GM19455 (cell line): ENCODE results near the gene DTNB.
A peak's percentile ranks its signal among the peaks of the same experiment; 100 is the strongest.

Experiments
- ATAC-seq: cut with Tn5 transposase; IDR thresholded peaks from one replicate; pipeline ENCODE4 v1.9.1; 2021; ENCODE audit not compliant: unreplicated experiment

The DTNB gene

GRCh38 chr2:25349397-25349796 lies 324.0 kb downstream of the DTNB start:
- ATAC-seq: no peak

DNA sequence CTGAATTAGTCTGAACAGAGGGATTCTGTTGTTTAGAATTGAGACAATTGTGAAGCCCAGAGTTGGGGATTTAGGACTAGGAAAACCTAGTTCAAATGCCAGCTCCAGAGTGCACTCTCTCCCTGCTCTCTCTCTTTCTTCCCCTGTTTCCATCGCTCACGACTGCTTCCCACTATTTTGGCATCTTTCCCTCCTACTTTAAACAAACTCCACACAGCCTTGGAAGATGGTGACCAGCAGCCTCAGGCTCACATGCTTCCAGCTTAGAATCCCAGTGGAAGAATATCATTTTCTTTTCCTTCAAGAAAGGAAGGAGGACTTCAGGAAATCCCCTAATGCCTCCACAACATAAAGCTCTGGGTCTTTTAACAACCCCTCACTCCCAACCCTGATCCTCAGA lies 325.5 kb downstream of the DTNB start:
- no peak for ATAC-seq

DNA sequence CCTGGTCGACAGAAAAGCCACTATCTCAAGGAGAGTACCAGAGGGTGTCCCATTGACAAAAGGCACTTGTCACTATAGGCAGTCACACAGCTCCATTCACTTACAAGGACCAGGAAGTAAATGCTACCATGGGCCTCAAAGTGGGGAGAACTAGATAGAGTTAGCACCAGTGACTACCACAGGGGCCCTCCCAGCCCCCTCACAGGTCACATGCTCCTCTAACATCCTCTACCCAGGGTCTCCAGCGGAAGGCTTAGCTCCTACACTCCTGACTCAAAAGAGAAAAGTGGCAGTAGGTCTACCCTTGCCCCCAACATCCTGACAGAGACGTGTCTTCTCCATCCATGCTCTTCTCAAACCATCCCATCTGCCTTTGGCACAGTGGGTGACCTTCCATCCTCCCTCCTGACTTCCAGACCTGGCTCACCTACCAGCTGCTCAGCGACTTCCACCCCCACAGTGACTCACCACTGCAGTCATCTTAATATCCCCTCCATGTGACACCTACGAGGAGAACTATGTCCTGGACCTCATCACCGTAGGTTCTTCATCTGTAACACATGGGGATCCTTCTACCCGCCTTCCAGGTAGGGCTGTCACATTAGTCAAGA lies 326.1 kb downstream of the DTNB start:
- no peak for ATAC-seq

- ATAC-seq: no peak
These were observed 330.1 kb downstream of the DTNB start for GRCh38 chr2:25343187-25343825.

- peak; percentile 79 for ATAC-seq
These were observed 330.8 kb downstream of the DTNB start for GRCh38 chr2:25342372-25343186.

GRCh38 chr2:25341753-25342371 lies 331.5 kb downstream of the DTNB start, which contains the start of gene DNMT3A:
DNMT3A (minus strand) TSS chr2:25341925; CDS start chr2:25313984, 27,941 bp downstream.
- peak; percentile 37 for ATAC-seq

GRCh38 chr2:25341011-25341727 lies 332.2 kb downstream of the DTNB start:
- peak; percentile 22 for ATAC-seq

GRCh38 chr2:25340181-25340921 lies 333.0 kb downstream of the DTNB start:
- ATAC-seq: no peak

DNA sequence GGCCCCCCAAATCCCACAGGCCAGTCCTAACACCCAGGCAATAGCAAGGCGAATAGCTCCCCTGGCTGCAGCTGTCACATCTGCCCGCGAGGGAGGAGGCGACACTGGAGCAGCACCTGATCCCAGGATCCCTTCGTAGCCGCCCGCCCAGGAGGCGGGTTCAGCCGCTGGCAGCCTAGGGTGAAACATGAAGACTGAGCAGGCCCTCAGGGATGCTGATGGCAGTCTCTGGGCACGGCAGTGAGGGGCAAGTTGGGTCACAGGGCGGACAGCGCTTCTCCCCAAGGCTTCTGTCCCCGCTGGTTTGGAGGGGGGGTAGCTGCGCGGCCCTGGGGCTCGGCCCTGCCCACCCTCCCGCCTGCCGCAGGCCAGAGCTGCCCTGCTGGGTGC lies 333.6 kb downstream of the DTNB start:
- no peak for ATAC-seq

GRCh38 chr2:25339211-25339674 lies 334.1 kb downstream of the DTNB start:
- no peak for ATAC-seq

- no peak for ATAC-seq
These were observed 335.0 kb downstream of the DTNB start for GRCh38 chr2:25338401-25338800.

- no peak for ATAC-seq
These were observed 335.5 kb downstream of the DTNB start for GRCh38 chr2:25337891-25338290.

GRCh38 chr2:25337276-25337675 lies 336.1 kb downstream of the DTNB start:
- ATAC-seq: no peak

GRCh38 chr2:25336383-25336841 lies 337.0 kb downstream of the DTNB start:
- ATAC-seq: no peak

DNA sequence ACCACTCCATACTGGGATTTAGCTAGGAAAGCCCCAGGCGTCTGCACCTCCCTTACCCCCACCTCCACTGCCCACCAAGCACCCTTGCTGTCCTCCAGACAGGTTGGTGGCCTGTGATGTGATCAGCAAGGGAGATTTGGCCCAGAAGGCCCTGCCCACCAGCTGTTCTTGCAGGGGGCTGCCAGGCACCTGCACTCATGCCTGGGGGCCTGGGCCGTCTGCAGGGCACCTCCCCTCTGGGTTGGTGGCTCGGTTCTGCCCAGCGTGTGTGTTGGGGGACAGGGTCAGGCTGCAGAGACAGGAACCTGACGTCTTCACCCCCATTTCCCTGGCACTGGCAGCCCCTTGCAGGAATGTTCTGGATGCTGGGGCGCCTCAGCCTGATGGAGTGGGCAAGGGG lies 337.4 kb downstream of the DTNB start:
- no peak for ATAC-seq

DNA sequence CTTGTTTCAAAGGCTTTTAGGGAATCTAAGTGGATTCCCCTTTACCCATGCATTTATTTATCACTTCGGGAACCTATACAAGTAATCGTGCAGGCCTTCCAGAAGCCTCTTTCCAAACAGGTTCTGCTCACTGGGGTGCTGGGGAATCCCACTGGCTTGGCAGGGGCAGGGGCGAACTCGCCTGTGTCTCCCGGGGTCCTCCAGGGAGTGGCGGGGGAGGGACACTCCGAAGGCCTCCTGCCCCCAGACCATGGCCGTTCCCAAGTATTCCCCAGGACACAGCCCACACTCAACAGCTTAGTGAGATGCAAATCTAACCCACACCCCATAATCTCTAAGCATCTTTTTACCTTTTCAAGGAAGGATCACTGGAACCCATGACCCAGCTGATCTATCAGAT lies 338.2 kb downstream of the DTNB start:
- no peak for ATAC-seq

- no peak for ATAC-seq
These were observed 338.9 kb downstream of the DTNB start for GRCh38 chr2:25334482-25334881.

- ATAC-seq: no peak
These were observed 339.4 kb downstream of the DTNB start for GRCh38 chr2:25333981-25334380.

- no peak for ATAC-seq
These were observed 340.8 kb downstream of the DTNB start for GRCh38 chr2:25332571-25332970.
